HG02938 (cell line): ENCODE data around the gene NHLH1.

Experiments used
- ATAC-seq: cut with Tn5 transposase; IDR thresholded peaks from one replicate; pipeline ENCODE4 v1.9.1; 2021; ENCODE audit warnings: mild to moderate bottlenecking, moderate library complexity; ENCODE audit not compliant: unreplicated experiment

NHLH1 gene

GRCh38 chr1:160358073-160358472, 8.8 kb upstream of the NHLH1 start:
- no peak for ATAC-seq

GRCh38 chr1:160359559-160360226, 7.2 kb upstream of the NHLH1 start:
- ATAC-seq, result no peak

GRCh38 chr1:160360227-160360695, 6.6 kb upstream of the NHLH1 start:
- no peak for ATAC-seq

- no peak for ATAC-seq
Observed at GRCh38 chr1:160361199-160361598, 5.7 kb upstream of the NHLH1 start.

- ATAC-seq, result no peak
Observed at GRCh38 chr1:160361814-160362167, 5.1 kb upstream of the NHLH1 start.

GRCh38 chr1:160362168-160362957, 4.5 kb upstream of the NHLH1 start:
- no peak for ATAC-seq

- no peak for ATAC-seq
Observed at GRCh38 chr1:160363010-160363409, 3.9 kb upstream of the NHLH1 start.

GRCh38 chr1:160363951-160364735, 2.7 kb upstream of the NHLH1 start:
- no peak for ATAC-seq

- ATAC-seq, result no peak
Observed at GRCh38 chr1:160365325-160365724, 1.5 kb upstream of the NHLH1 start.

GRCh38 chr1:160367516-160367900, 637 bp downstream of the NHLH1 start:
- no peak for ATAC-seq

GRCh38 chr1:160367934-160368923, 1.4 kb downstream of the NHLH1 start:
- ATAC-seq, result no peak

- no peak for ATAC-seq
Observed at GRCh38 chr1:160369087-160369486, 2.2 kb downstream of the NHLH1 start.

GRCh38 chr1:160370561-160371345, 3.9 kb downstream of the NHLH1 start:
- ATAC-seq, result no peak

- no peak for ATAC-seq
Observed at GRCh38 chr1:160371346-160371631, 4.4 kb downstream of the NHLH1 start.

GRCh38 chr1:160371756-160372155, 4.9 kb downstream of the NHLH1 start:
- no peak for ATAC-seq

- ATAC-seq, result no peak
Observed at GRCh38 chr1:160373696-160374095, 6.8 kb downstream of the NHLH1 start.

GRCh38 chr1:160374306-160375110, 7.6 kb downstream of the NHLH1 start:
- no peak for ATAC-seq

- no peak for ATAC-seq
Observed at GRCh38 chr1:160375788-160376524, 9.1 kb downstream of the NHLH1 start.
